Measurements from ENCODE around the gene PAK4.
"Not testable (repeated sequence)": the region's sequence is repeated elsewhere in the genome, so short reads cannot be mapped to it uniquely, and the experiment has no call there.

The PAK4 gene

DNA sequence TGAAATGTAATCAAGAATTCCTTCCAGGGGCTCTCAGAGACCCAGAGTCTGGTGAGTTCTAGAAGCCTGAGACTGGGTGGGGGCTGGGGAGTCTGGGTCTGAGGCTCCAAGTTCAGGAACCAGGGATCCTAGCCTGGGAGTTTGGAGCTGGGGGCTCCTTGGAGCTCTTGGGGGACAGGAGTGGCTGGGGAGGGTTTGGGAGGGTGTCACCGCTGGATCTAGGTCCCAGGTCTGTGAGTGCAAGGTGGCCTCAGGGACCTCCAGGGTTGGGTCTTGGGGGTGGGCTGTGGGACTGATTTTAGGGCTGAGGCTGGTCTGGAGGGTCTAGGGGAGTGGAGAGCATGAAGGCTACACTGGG lies 77.4 kb downstream of the PAK4 start:
- Mint-ChIP-seq H3K36me3 (ENCODE audit: low read depth) (no peaks in the 10 kb centered on the region), H3K4me1 (ENCODE audit: low read depth) (no peaks in the 10 kb centered on the region), H3K4me3 (no peak overlapping the region), H3K27ac (no peak overlapping the region), H3K9me3 (no peaks in the 10 kb centered on the region), H3K27me3 (peaks cover 62% of the 10 kb centered on the region)

DNA sequence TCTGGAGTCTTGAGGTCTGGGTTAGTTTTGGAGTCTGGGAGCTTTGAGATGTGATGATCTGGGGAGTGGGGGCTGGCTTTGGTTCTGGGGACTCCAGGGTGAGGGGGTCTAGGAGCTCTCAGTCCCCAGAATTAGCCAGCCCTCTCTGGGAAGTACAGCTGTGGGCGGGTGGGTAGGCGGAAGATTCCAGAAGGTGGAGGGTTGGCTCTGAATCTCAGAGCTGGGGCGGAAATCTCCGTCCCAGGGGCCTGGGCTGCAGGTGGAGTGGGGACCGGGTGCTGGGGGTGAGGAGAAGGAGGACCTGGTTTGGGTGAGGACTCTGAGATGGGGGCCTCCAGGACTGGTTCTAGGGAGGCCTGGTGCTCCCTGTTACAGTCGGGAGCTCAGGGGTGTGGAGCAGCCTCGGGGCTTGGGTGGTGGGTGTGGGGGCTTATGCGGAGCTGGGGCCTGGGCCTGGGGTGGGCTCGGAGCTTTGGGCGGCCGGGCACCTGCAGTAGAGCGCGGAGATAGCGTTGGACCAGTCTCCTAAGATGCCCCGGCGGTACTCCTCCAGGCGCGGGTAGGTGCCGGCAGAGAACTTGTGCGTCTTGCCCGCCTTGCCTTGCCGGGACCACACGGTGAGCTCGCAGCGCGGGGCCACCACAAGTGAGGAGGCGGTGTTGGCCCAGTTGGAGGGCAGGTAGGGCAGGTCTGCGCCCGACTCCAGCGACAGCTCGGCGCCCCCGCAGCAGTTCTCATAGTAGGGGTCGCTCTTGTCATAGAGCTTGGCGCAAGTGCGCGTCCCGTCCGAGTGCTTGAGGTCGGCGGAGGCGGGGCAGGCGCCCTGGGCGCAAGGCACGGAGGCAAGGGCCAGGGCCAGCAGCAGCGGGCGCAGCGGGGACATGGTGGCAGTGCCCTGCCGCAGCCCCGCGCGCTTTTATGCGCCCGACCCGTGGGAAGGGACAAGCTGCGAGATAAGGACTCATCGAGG lies 78.1 kb downstream of the PAK4 start, which contains the start of gene SYCN:
TSS of gene SYCN (minus strand) at position 892 of the 970 bp plus-strand sequence. CDS start at position 883, 9 bp downstream.
- no peaks in the 10 kb centered on the region for H3K36me3 Mint-ChIP-seq (ENCODE audit: low read depth)
- no peak within 1 kb of the TSS for H3K27ac Mint-ChIP-seq
- no peaks in the 10 kb centered on the region for H3K4me1 Mint-ChIP-seq (ENCODE audit: low read depth)
- H3K27me3 Mint-ChIP-seq: peaks cover 55% of the 10 kb centered on the region
- H3K9me3 Mint-ChIP-seq: no peaks in the 10 kb centered on the region
- H3K4me3 Mint-ChIP-seq: no peak within 1 kb of the TSS

DNA sequence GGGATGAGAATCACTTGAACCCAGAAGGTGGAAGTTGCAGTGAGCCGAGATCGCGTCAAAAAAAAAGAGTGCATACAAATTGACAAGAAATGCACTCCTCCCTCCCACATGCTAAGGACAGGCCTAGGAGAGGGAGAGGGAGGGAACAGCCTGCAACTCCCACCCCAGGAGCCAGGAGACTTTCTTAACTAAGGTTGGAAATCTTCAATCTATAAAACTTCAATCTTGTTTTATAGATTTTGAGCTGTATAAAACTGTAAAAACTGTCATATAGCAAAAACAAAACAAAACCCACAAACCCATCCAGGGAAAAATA lies 79.8 kb downstream of the PAK4 start:
- Mint-ChIP-seq H3K4me3 (no peak overlapping the region), H3K4me1 (ENCODE audit: low read depth) (no peaks in the 10 kb centered on the region), H3K27ac (no peak overlapping the region), H3K36me3 (ENCODE audit: low read depth) (no peaks in the 10 kb centered on the region), H3K27me3 (peaks cover 49% of the 10 kb centered on the region), H3K9me3 (no peaks in the 10 kb centered on the region)

DNA sequence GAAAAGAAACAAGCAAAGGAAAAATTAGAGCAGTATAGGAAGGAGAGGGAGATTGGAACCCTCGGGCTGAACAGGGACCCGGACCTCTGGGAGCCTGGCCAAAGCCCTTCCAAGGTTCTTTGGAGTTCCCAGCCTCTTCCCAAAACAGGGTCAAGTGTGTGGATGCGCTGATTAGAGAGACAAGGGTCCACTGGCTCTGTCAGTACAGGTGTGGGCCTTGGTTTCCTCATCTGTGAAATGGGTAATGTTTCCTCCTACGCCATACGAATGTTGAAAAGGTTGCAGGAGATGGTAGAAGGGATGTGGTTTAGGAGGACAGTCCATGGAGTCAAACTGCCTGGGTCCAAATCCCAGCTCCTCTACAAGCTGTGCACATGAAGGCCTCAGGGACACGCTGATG lies 80.5 kb downstream of the PAK4 start:
- Mint-ChIP-seq H3K4me3 (no peak overlapping the region), H3K36me3 (ENCODE audit: low read depth) (no peaks in the 10 kb centered on the region), H3K9me3 (no peaks in the 10 kb centered on the region), H3K27me3 (peaks cover 41% of the 10 kb centered on the region), H3K27ac (no peak overlapping the region), H3K4me1 (ENCODE audit: low read depth) (no peaks in the 10 kb centered on the region)

DNA sequence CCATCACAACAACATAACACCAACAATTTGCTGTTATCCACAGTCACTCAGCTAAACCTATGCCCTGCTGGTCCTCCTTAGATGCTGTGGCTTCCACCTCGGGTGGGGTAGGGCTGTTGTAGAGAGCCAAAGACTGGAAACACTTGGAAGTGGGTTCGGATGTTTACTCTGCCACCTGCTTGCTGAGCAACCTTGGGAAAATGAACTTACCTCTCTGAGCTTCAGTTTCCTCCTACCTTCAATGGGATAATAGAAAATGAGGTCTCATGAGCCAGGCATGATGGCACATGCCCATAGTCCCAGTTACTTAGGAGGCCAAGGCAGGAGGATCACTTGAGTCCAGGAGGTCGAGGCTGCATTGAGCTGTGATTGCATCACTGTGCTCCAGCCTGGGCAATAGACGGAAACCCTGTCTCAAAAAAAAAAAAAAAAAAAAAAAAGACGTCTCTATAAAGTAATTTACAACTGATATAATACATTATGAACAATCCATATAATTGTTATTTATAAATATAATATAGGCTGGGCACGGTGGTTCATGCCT lies 81.8 kb downstream of the PAK4 start:
- H3K9me3 Mint-ChIP-seq: no peaks in the 10 kb centered on the region
- H3K36me3 Mint-ChIP-seq (ENCODE audit: low read depth): no peaks in the 10 kb centered on the region
- H3K4me3 Mint-ChIP-seq: no peak overlapping the region
- H3K27me3 Mint-ChIP-seq: peaks cover 29% of the 10 kb centered on the region
- no peak overlapping the region for H3K27ac Mint-ChIP-seq
- no peaks in the 10 kb centered on the region for H3K4me1 Mint-ChIP-seq (ENCODE audit: low read depth)

DNA sequence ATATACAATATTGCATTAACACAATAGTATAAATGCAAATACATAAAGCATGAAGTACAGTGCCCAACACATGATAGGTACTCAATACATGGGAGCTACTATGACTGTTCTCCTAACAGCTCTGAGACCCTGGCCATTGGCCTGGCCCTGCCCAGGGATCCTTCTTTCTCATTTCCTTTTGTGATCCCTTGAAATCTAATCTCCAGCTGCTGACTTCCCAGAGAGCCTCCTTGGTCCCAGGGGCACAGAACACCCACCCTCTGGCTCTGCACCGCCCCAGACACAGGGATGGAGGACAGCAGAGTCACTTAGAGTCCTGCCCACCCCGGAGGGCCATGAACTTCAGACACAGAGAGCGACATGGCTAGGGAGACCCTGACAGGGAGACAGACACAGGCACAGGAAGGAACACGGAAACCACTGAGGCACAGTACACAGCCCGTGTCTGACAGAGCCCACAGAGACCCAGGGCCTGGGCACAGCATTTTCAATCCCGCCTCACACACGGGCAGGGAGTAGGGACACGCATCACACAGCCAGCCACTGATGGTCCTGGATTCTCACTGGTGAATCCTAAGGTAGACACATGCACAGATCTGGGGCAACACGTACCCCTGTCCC lies 82.7 kb downstream of the PAK4 start:
- H3K4me3 Mint-ChIP-seq: no peak overlapping the region
- H3K36me3 Mint-ChIP-seq (ENCODE audit: low read depth): no peaks in the 10 kb centered on the region
- no peak overlapping the region for H3K27ac Mint-ChIP-seq
- H3K4me1 Mint-ChIP-seq (ENCODE audit: low read depth): no peaks in the 10 kb centered on the region
- H3K27me3 Mint-ChIP-seq: peaks cover 22% of the 10 kb centered on the region
- no peaks in the 10 kb centered on the region for H3K9me3 Mint-ChIP-seq

DNA sequence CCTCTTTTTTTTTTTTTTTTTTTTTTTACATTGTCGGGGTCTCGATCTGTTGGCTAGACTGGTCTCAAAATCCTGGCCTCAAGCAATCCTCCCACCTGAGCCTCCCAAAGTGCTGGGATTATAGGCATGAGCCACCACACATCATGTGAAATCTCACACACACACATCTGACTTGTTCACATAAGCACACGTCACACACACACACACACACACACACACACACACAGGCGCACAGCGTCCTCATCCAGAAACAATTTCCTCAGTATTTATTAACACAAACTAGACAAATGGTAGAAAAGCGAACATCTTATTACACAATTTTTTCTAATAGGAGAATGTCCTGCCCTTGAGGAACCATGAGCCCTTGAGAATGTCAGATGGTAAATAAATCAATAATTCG lies 83.6 kb downstream of the PAK4 start:
- H3K36me3 Mint-ChIP-seq (ENCODE audit: low read depth): no peaks in the 10 kb centered on the region
- H3K4me3 Mint-ChIP-seq: no peak overlapping the region
- H3K9me3 Mint-ChIP-seq: no peaks in the 10 kb centered on the region
- H3K4me1 Mint-ChIP-seq (ENCODE audit: low read depth): no peaks in the 10 kb centered on the region
- H3K27me3 Mint-ChIP-seq: peaks cover 13% of the 10 kb centered on the region
- H3K27ac Mint-ChIP-seq: no peak overlapping the region

DNA sequence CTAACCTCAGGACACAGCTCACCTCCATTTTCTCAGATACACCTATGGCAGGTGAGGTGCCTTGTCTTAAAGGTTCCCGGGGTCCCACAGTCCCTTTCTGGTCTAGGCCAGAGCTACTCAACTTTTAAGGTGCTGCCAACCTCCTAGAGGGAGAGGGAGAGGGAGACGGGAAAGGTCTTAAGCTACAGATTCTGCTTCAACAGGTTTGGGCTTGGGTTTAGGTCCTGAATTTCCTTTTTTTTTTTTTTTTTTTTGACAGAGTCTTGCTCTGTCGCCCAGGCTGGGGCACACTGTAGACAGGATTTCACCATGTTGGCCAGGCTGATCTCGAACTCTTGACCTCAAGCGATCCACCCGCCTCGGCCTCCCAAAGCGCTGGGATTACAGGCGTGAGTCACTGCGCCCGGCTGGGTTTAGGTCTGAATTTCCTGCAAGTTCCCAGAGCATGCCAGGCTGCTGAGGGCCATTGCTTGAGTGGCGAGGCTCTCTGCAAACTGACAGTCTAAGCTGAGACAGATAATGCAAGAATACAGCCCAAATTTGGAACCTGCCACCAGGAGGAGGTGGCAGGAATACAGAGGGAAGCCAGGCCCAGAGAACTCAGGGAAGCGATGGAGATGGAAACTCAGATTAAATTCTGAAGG lies 86.3 kb downstream of the PAK4 start:
- peaks cover under 1% of the 10 kb centered on the region for H3K9me3 Mint-ChIP-seq
- H3K4me3 Mint-ChIP-seq: no peak overlapping the region
- no peaks in the 10 kb centered on the region for H3K36me3 Mint-ChIP-seq (ENCODE audit: low read depth)
- peaks cover under 1% of the 10 kb centered on the region for H3K27me3 Mint-ChIP-seq
- no peak overlapping the region for H3K27ac Mint-ChIP-seq
- no peaks in the 10 kb centered on the region for H3K4me1 Mint-ChIP-seq (ENCODE audit: low read depth)

DNA sequence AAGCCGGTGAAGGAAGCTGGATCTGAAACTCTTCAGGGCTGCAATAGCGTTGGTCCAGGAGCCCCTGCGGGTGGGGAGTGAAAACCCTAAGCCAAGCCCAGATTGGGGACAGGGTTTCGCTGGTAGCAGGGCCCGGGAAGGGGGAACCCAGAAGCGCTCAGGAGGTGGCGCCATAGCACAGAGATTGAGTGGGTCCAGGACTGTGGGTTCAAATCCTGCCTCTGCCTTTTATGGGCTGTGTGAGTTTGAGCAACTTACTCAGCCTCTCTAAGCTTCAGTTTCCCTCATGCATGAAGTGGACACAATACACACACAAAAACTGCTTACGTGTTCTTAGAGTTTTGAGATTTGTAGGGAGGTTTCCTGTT lies 86.8 kb downstream of the PAK4 start:
- H3K27me3 Mint-ChIP-seq: peaks cover 6% of the 10 kb centered on the region
- no peak overlapping the region for H3K27ac Mint-ChIP-seq
- no peaks in the 10 kb centered on the region for H3K36me3 Mint-ChIP-seq (ENCODE audit: low read depth)
- no peaks in the 10 kb centered on the region for H3K4me1 Mint-ChIP-seq (ENCODE audit: low read depth)
- peaks cover 5% of the 10 kb centered on the region for H3K9me3 Mint-ChIP-seq
- no peak overlapping the region for H3K4me3 Mint-ChIP-seq

DNA sequence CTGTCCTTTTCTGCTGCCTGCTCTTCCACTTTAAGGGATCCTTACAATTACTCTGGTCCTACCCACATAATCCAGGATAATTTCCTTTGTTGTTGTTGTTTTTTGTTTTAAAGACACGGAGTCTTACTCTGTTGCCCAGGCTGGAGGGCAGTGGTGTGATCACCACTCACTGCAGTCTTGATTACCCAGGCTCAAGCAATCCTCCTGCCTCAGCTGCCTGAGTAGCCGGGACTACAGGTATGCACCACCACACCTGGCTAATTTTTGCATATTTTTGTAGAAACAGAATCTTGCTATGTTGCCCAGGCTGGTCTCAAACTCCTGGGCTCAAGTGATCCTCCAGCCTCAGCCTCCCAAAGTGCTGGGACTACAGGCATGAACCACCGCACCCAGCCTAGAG lies 89.7 kb downstream of the PAK4 start:
- H3K27me3 Mint-ChIP-seq: peaks cover 12% of the 10 kb centered on the region
- not testable (repeated sequence) for H3K4me1 Mint-ChIP-seq (ENCODE audit: low read depth); H3K27ac Mint-ChIP-seq; H3K4me3 Mint-ChIP-seq; H3K36me3 Mint-ChIP-seq (ENCODE audit: low read depth); H3K9me3 Mint-ChIP-seq

DNA sequence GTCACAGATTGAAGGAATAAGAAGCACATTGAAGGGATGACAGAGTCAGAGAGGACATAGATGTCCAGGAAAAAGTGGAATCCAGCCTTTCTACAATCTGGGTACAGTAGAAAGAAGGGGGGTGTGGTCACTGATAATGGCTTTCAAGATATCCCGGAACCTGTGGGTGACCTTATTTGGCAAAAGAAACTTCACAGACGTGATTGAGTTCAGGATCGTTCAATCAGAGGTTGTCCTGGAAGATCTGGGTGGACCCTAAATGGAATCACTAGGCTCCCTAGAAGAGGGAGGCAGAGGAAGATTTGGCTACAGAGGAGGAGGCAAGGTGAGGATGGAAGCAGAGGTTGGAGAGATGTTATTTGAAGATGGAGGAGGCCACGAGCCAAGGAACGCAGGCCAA lies 91.5 kb downstream of the PAK4 start:
- H3K27me3 Mint-ChIP-seq: peaks cover 19% of the 10 kb centered on the region
- H3K4me3 Mint-ChIP-seq: no peak overlapping the region
- H3K4me1 Mint-ChIP-seq (ENCODE audit: low read depth): no peaks in the 10 kb centered on the region
- H3K36me3 Mint-ChIP-seq (ENCODE audit: low read depth): no peaks in the 10 kb centered on the region
- H3K27ac Mint-ChIP-seq: no peak overlapping the region
- H3K9me3 Mint-ChIP-seq: peaks cover 5% of the 10 kb centered on the region

DNA sequence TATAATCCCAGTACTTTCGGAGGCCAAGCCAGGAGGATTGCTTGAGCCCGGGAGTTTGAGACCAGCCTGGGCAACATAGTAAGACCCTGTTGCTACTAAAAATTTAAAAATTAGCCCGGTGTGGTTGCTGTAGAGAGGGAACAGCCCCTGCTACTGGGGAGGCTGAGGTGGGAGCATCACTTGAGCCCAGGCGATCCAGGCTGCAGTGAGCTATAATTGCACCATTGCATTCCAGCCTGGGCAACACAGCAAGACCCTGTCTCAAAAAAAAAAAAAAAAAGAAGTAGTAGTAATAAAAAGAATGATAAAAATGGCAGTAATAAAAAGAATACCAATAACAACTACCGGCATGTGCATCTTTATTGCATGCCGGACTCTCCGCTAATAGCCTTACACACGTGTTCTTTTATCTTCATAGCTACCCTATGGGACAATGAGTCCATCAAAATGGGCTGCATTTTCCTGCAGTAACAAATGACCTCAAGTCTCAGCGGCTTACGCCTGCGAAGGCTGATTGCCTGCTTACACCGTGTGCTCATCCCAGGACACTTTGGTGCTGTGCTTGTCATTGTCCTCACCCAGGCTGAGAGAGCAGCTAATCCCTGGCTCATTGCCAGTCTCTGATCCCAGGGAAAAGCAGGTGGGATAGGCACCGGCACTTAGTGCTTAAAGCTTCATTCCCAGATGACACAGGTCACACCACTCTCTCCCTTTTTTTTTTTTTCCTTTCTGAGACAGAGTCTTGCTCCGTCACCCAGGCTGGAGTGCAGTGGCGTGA lies 92.8 kb downstream of the PAK4 start:
- peaks cover 19% of the 10 kb centered on the region for H3K27me3 Mint-ChIP-seq
- peaks cover 5% of the 10 kb centered on the region for H3K9me3 Mint-ChIP-seq
- no peak overlapping the region for H3K4me3 Mint-ChIP-seq
- no peaks in the 10 kb centered on the region for H3K4me1 Mint-ChIP-seq (ENCODE audit: low read depth)
- no peaks in the 10 kb centered on the region for H3K36me3 Mint-ChIP-seq (ENCODE audit: low read depth)
- H3K27ac Mint-ChIP-seq: no peak overlapping the region

DNA sequence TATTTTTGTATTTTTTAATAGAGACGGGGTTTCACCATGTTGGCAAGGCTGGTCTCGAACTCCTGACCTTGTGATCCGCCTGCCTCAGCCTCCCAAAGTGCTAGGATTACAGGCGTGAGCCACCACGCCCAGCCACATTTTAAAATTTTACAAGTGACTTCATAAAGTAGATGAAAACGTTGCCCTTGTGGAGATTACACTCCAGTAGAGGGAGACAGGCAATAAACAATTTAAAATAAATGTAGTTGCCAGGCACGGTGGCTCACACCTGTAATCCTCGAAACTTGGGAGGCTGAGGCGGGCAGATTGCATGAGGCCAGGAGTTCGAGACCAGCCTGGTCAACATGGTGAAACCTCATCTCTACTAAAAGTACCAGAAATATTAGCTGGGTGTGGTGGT lies 93.5 kb downstream of the PAK4 start:
- not testable (repeated sequence) for H3K27ac Mint-ChIP-seq; H3K36me3 Mint-ChIP-seq (ENCODE audit: low read depth); H3K9me3 Mint-ChIP-seq; H3K4me3 Mint-ChIP-seq; H3K4me1 Mint-ChIP-seq (ENCODE audit: low read depth)
- H3K27me3 Mint-ChIP-seq: peaks cover 22% of the 10 kb centered on the region

DNA sequence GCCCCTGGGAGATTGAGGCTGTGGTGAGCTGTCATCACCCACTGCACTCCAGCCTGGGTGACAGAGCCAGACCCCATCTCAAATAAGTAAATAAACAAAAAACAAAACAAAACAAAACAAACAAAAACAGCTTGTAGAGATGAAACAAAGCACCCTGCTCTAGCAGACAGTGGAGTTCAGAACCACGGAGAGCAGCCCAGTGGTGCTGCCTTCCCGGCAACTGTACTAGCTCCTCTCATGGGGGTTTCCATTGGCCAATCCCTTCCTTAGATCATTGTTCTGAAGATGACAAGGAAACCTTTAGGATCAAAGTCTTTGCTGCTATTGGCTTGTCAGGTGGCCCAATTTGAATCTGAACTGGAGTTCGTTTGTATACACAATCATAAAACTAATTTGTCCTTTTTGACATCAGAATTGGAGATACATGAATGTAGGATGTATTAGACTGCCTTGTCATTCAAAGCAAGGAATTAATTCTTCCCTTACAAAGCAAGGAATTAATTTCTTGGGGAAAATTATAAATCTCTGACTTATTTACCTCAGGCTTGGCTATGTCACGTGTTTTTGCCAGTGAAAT lies 98.2 kb downstream of the PAK4 start:
- no peaks in the 10 kb centered on the region for H3K4me1 Mint-ChIP-seq (ENCODE audit: low read depth)
- H3K4me3 Mint-ChIP-seq: no peak overlapping the region
- no peaks in the 10 kb centered on the region for H3K9me3 Mint-ChIP-seq
- H3K27ac Mint-ChIP-seq: no peak overlapping the region
- no peaks in the 10 kb centered on the region for H3K36me3 Mint-ChIP-seq (ENCODE audit: low read depth)
- peaks cover 22% of the 10 kb centered on the region for H3K27me3 Mint-ChIP-seq
